Lower leg skin (tissue), 4 donors: ENCODE data around the gene INAVA. TPM values are rescaled to one million over a fixed set of nuclear protein-coding genes. Genes with fewer than 3 reads are reported as not detected.
"Not testable (repeated sequence)": the region's sequence is repeated elsewhere in the genome, so short reads cannot be mapped to it uniquely, and the experiment has no call there.

Source experiments
- DNase-seq, 2 donors: peaks; one replicate each; pipeline ENCODE4 v3.0.0-alpha.2; 2019; ENCODE audit warnings: low spot score in 2 of 2
- H3K4me3 ChIP-seq: fragments of 200-600 bp; sonication (generic); 2 replicates; pipeline ENCODE4 v1.5.1; 2017; ENCODE audit warnings: mild to moderate bottlenecking, low read depth; ENCODE audit not compliant: poor library complexity, severe bottlenecking
- POLR2A ChIP-seq, 2 donors: fragments of 450-650 bp; IDR thresholded peaks; one replicate each; pipeline ENCODE4 v1.6.1; 2016 to 2017; ENCODE audit warnings: antibody characterized with exemption in 2 of 2, mild to moderate bottlenecking in 1 of 2, moderate library complexity in 1 of 2
- WGBS, 2 donors: methylation state at CpG; one replicate each; pipeline ENCODE4 v1.1.5; 2018; 5-methylcytosine and 5-hydroxymethylcytosine counted together
- intact Hi-C: fragments of 100-400 bp; cut with DNase I; formaldehyde crosslinking; loops from one replicate; pipeline ENCODE4 v1.15.0; 2023; ENCODE audit warnings: low total_unique reads
- total RNA-seq, 4 donors: library from RNA; depleted of rRNA; stranded (reverse); fragments of >200 nt; gene quantifications; one replicate each; pipeline ENCODE4 v1.1.0, GENCODE V29; 2016
- TF ChIP-seq, protein P1 (sequence below), 3 donors: fragments of 450-650 bp; IDR thresholded peaks; one replicate each; pipeline ENCODE4 v1.5.1; 2016; ENCODE audit warnings: antibody characterized with exemption in 3 of 3, mild to moderate bottlenecking in 3 of 3, moderate library complexity in 2 of 3

The INAVA gene
- total RNA-seq, 4 donors from 2014 or later, result 108 to 176 (median 145) TPM

DNA sequence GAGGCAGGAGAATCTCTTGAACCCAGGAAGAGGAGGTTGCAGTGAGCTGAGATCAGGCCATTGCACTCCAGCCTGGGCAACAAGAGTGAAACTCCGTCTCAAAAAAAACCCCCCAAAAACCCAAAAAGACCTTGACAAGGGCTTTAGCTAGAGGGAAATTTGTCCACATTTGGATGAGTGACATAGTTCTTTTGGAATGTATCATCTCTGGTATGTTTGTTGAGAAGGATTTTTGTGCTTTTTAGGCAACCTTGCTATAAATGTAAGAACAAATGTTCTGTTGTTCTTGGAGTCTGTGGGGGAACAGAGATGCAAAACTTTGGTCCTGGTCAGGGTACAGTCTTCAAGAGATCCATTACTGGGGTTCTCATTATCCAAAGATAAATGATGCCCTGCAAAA, 28.9 kb downstream of the INAVA start:
- 65 to 88% methylated on average over 1 of the region's 1 CpG for WGBS, 2 donors
- intact Hi-C loops, result no loop called here
- no peak for DNase-seq
- H3K4me3 ChIP-seq, result no peak overlapping the region
- TF ChIP-seq, protein P1, sequence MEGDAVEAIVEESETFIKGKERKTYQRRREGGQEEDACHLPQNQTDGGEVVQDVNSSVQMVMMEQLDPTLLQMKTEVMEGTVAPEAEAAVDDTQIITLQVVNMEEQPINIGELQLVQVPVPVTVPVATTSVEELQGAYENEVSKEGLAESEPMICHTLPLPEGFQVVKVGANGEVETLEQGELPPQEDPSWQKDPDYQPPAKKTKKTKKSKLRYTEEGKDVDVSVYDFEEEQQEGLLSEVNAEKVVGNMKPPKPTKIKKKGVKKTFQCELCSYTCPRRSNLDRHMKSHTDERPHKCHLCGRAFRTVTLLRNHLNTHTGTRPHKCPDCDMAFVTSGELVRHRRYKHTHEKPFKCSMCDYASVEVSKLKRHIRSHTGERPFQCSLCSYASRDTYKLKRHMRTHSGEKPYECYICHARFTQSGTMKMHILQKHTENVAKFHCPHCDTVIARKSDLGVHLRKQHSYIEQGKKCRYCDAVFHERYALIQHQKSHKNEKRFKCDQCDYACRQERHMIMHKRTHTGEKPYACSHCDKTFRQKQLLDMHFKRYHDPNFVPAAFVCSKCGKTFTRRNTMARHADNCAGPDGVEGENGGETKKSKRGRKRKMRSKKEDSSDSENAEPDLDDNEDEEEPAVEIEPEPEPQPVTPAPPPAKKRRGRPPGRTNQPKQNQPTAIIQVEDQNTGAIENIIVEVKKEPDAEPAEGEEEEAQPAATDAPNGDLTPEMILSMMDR (IDR thresholded peaks at IDR 0.05), result no peak
- TF ChIP-seq POLR2A (IDR thresholded peaks at IDR 0.05), result no peak

DNA sequence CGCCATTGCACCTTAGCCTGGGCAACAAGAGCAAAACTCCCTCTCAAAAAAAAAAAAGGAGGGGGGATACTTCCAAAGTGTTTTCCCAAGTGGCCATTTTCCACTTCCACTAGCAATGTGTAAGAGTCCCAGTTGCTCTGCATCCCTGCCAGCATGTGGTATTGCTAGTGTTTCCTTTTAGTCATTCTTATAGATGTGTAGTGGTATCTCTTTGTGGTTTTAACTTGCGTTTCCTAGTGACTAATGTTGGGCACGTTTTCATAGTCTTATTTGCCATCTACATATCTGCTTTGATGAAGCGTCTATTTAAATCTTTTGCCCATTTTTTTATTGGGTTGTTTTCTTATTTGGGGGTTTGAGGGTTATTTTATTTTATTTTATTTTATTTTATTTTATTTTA, 31.1 kb downstream of the INAVA start:
- DNase-seq, result no peak
- 67 to 75% methylated on average over 4 of the region's 4 CpGs for WGBS, 2 donors
- TF ChIP-seq, protein P1 (IDR thresholded peaks at IDR 0.05), result no peak
- no peak for TF ChIP-seq POLR2A (IDR thresholded peaks at IDR 0.05)
- intact Hi-C loops, result no loop called here
- no peak overlapping the region for H3K4me3 ChIP-seq

DNA sequence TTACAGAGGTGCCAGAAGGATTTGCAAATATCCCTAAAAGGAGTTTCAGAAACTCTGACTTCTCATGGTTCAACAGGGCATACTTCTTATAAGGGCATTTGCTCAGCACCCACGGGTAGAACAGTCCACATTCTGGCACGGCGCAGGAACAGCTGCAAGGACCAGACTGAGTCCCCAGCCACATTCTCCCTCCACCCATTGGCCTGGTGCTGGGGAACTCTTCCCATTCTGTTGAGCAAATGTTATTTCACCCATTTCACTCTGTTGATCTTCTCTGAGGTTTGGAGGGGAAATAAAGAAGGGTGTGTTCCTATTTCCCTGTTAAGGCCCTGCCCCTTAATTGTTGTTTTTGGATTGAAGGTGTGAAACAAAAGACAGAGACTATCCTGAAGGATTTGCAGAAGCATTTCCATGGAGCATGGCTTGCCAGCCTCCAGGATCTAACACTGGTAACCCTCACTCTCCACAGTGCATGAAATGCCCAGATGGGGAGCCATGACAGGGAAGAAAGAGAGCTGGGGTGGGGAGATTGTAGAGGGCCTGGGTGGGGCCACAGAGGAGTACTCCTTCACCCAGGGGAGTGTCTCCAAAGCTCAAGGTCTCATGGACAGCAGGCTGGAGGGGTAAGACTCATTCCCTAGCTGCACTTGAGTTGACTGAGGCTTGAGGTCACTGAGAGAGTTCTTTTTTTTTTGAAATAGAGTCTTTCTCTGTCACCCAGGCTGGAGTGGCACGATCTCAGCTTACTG, 35.0 kb downstream of the INAVA start:
- no peak for TF ChIP-seq POLR2A (IDR thresholded peaks at IDR 0.05)
- TF ChIP-seq, protein P1 (IDR thresholded peaks at IDR 0.05), result no peak
- intact Hi-C loops, result no loop called here
- no peak overlapping the region for H3K4me3 ChIP-seq
- 64 to 82% methylated on average over 4 of the region's 4 CpGs for WGBS, 2 donors
- no peak for DNase-seq

DNA sequence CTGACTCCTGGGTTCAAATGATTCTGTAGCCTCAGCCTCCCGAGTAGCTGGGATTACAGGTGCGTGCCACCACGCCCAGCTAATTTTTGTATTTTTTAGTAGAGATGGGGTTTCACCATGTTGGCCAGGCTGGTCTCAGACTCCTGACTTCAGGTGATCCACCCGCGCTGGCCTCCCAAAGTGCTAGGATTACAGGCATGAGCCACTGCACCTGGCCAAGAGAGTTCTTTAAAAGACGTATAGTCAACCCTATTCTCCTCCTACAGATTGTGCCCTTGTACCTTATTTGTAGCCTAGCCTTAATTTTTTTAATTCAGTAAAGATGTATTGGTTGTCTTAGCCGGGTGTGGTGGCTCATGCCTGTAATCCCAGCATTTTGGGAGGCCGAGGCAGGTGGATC, 35.6 kb downstream of the INAVA start:
- WGBS, 2 donors, result 83 to 88% methylated on average over 8 of the region's 8 CpGs
- DNase-seq, intact Hi-C loops, H3K4me3 ChIP-seq: not testable (repeated sequence)

DNA sequence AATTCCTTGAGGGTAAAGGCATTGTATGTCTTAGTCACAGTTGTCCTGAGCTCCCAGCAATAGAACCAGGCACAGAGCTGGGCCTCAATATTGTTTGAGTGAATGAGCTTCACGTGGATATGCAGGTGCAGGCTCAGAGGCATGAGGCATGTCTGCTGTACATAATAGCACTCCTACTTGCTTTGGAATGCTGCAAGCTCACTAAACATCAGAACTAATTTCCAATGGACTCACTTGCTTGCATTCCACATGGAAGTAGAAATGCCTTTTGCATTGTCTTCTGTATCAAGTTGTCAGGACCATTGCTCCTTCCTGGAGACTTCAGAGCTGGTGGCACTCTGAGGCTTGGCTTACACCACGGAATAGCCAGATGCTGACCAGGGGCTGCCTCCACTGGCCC, 37.1 kb downstream of the INAVA start:
- WGBS, 2 donors, result 71 to 81% methylated on average over 2 of the region's 2 CpGs
- intact Hi-C loops, result no loop called here
- no peak overlapping the region for H3K4me3 ChIP-seq
- no peak for DNase-seq
- TF ChIP-seq POLR2A (IDR thresholded peaks at IDR 0.05), result no peak
- TF ChIP-seq, protein P1 (IDR thresholded peaks at IDR 0.05), result no peak

DNA sequence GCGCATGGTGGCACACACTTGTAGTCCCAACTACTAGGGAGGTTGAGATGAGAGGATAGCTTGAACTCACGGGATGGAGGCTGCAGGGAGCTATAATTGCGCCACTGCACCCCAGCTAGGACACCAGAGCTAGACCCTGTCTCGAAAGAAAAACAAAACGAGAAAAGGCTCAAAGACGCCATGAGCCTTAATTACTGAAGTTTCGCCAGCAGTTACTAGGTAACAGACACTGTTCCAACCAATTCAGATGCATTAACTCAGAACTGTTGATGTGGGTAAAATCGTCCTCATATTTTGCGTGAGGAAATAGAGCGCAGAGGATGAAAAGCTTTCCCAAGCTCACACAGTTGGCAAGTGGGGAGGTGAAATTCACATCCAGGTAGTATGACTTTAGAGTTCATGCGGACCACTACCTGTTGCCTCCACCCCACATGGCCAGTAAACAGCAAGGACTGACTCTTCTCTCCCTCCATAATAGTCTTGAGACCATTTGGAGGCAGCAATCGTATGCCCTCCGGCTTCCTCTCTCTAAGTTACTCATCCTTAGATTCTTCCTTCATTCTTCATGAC, 40.1 kb downstream of the INAVA start:
- H3K4me3 ChIP-seq, result no peak overlapping the region
- peak in 1 of 2 donors; percentile 34 for DNase-seq
- 91 to 92% methylated on average over 13 of the region's 13 CpGs for WGBS, 2 donors
- intact Hi-C loops, result no loop called here
- no peak for TF ChIP-seq POLR2A (IDR thresholded peaks at IDR 0.05)
- TF ChIP-seq, protein P1 (IDR thresholded peaks at IDR 0.05), result no peak

DNA sequence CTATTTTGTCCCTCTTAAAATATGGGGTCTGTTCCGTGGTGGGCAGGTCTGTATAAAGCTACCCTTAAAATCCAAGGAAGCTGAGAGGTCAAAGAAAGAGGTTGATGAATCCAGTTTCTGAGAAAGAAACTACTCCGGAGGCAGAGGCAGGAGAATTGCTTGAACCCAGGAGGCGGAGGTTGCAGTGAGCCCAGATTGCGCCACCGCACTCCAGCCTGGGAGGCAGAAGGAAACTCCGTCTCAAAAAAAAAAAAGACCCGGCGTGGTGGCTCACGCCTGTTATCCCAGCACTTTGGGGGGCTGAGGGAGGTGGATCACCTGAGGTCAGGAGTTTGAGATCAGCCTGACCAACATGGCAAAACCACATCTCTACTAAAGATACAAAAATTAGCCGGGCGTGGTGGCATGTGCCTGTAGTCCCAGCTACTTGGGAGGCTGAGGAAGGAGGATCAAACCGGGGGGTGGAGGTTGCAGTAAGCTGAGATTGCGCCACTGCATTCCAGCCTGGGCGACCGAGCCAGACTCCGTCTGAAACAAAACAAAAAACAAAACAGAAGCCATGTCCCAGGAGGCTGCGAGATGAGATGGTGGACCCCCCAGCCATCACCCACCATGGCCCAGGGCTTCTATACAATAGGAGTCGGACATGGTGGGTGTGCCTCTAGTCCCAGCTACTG, 40.7 kb downstream of the INAVA start:
- H3K4me3 ChIP-seq, intact Hi-C loops, DNase-seq: not testable (repeated sequence)
- WGBS, 2 donors, result 90 to 92% methylated on average over 18 of the region's 18 CpGs
